Sigmoid colon (tissue), 7 donors: ENCODE measurements around the gene PLOD2. TPM values are rescaled to one million over a fixed set of nuclear protein-coding genes. Genes with fewer than 3 reads are reported as not detected.

Experiments
- DNase-seq: peaks from one replicate; pipeline ENCODE4 v3.0.0-alpha.2; 2019
- H3K27ac ChIP-seq, 4 donors: fragments of 200-600 bp; sonication (generic); one replicate each; pipeline ENCODE4 v1.5.1; 2016 to 2019; ENCODE audit warnings: mild to moderate bottlenecking in 1 of 4
- H3K27me3 ChIP-seq, 3 donors: fragments of 200-600 bp; sonication (generic); one replicate each; pipeline ENCODE4 v1.5.1; 2019; ENCODE audit warnings: mild to moderate bottlenecking in 1 of 3
- H3K36me3 ChIP-seq, 4 donors: fragments of 200-600 bp; sonication (generic); one replicate each; pipeline ENCODE4 v1.5.1; 2016 to 2019
- H3K4me1 ChIP-seq, 4 donors: fragments of 200-600 bp; sonication (generic); one replicate each; pipeline ENCODE4 v1.5.1; 2017 to 2019
- H3K4me3 ChIP-seq, 4 donors: fragments of 200-600 bp; sonication (generic); one replicate each; pipeline ENCODE4 v1.5.1; 2017 to 2019; ENCODE audit warnings: mild to moderate bottlenecking in 2 of 4, moderate library complexity in 1 of 4
- H3K9me3 ChIP-seq, 4 donors: fragments of 200-600 bp in 3 of 4; sonication (generic) in 3 of 4; one replicate each; pipeline versions ENCODE4 v1.5.1 to v1.6.1; 2013 to 2019
- CTCF ChIP-seq, 4 experiments: fragments of 450-650 bp in 3 of 4; fragments of 200-600 bp in 1 of 4; IDR thresholded peaks; one replicate each; pipeline ENCODE4 v1.5.1; 2016 to 2019; ENCODE audit warnings: antibody characterized with exemption in 4 of 4, mild to moderate bottlenecking in 3 of 4, moderate library complexity in 2 of 4
- EP300 ChIP-seq, 4 donors: sonication (generic); formaldehyde crosslinking; IDR thresholded peaks; one replicate each; pipeline ENCODE4 v1.6.1; 2017; ENCODE audit warnings: antibody characterized with exemption in 4 of 4
- POLR2A ChIP-seq, 2 donors: fragments of 450-650 bp; IDR thresholded peaks; one replicate each; pipeline ENCODE4 v1.6.1; 2016; ENCODE audit warnings: antibody characterized with exemption in 2 of 2, mild to moderate bottlenecking in 2 of 2, moderate library complexity in 2 of 2
- POLR2AphosphoS5 ChIP-seq, 4 donors: sonication (generic); formaldehyde crosslinking; IDR thresholded peaks; one replicate each; pipeline ENCODE4 v1.6.1; 2017; ENCODE audit warnings: antibody characterized with exemption in 4 of 4
- WGBS, 2 donors: extraction: QIAGEN DNeasy Blood & Tissue Kit; methylation state at CpG; one replicate each; pipeline ENCODE4 v1.1.7; 2013; 5-methylcytosine and 5-hydroxymethylcytosine counted together
- intact Hi-C: fragments of 100-400 bp; cut with DNase I; formaldehyde crosslinking; loops from one replicate; pipeline ENCODE4 v1.15.1; 2023
- polyA plus RNA-seq, 3 donors: library from polyadenylated mRNA; stranded (reverse); fragments of 200-250 nt; gene quantifications; one replicate each; pipeline ENCODE4 v1.2.3, GENCODE V29; 2013
- total RNA-seq, 4 donors: library from RNA; depleted of rRNA; stranded (reverse); fragments of >200 nt; gene quantifications; one replicate each; pipeline ENCODE4 v1.1.0, GENCODE V29; 2016
- donor health status: healthy with polysubstance abuse.
- donor health status: Bipolar disorder and iron deficiency.
- donor health status: healthy.

Gene PLOD2
- total and polyA plus RNA-seq, 7 donors, result 13.6 to 79.9 (median 63.3) TPM

- 79 to 84% methylated on average over 2 of the region's 2 CpGs for WGBS, 2 donors
- no peaks in the 10 kb centered on the region for H3K27me3 ChIP-seq
- H3K27ac ChIP-seq, result no peak overlapping the region
- no peaks in the 10 kb centered on the region for H3K36me3 ChIP-seq
- TF ChIP-seq CTCF (IDR thresholded peaks at IDR 0.05), result no peak
- no peak for TF ChIP-seq POLR2AphosphoS5 (IDR thresholded peaks at IDR 0.05)
- TF ChIP-seq EP300 (IDR thresholded peaks at IDR 0.05), result no peak
- no peak for TF ChIP-seq POLR2A (IDR thresholded peaks at IDR 0.05)
- H3K9me3 ChIP-seq, result no peaks in the 10 kb centered on the region
- peaks cover 0 to 21% (median 5%) of the 10 kb centered on the region in 4 donors for H3K4me1 ChIP-seq
- no peak for DNase-seq
- no peak overlapping the region for H3K4me3 ChIP-seq
- intact Hi-C loops, result no loop called here
Observed at GRCh38 chr3:146058241-146058640, 102.7 kb downstream of the PLOD2 start.

- no peaks in the 10 kb centered on the region for H3K4me1 ChIP-seq
- TF ChIP-seq POLR2A (IDR thresholded peaks at IDR 0.05) (no peak), POLR2AphosphoS5 (IDR thresholded peaks at IDR 0.05) (no peak), CTCF (IDR thresholded peaks at IDR 0.05) (no peak), EP300 (IDR thresholded peaks at IDR 0.05) (no peak)
- H3K36me3 ChIP-seq, result no peaks in the 10 kb centered on the region
- no peak for DNase-seq
- no peaks in the 10 kb centered on the region for H3K9me3 ChIP-seq
- H3K27ac ChIP-seq, result no peak overlapping the region
- H3K4me3 ChIP-seq, result no peak overlapping the region
- no peaks in the 10 kb centered on the region for H3K27me3 ChIP-seq
- intact Hi-C loops, result no loop called here
- WGBS, 2 donors, result 88 to 94% methylated on average over 6 of the region's 6 CpGs
Observed at GRCh38 chr3:146052791-146053310, 108.1 kb downstream of the PLOD2 start.

GRCh38 chr3:146052056-146052790 is 108.8 kb downstream of the PLOD2 start:
- Histone ChIP-seq H3K36me3 (no peaks in the 10 kb centered on the region), H3K27ac (no peak overlapping the region), H3K4me3 (no peak overlapping the region), H3K27me3 (no peaks in the 10 kb centered on the region), H3K4me1 (no peaks in the 10 kb centered on the region), H3K9me3 (no peaks in the 10 kb centered on the region)
- DNase-seq, result no peak
- TF ChIP-seq POLR2AphosphoS5 (IDR thresholded peaks at IDR 0.05) (no peak), CTCF (IDR thresholded peaks at IDR 0.05) (no peak), EP300 (IDR thresholded peaks at IDR 0.05) (no peak), POLR2A (IDR thresholded peaks at IDR 0.05) (no peak)
- intact Hi-C loops, result no loop called here
- WGBS, 2 donors, result 78 to 83% methylated on average over 2 of the region's 2 CpGs

GRCh38 chr3:146050691-146051090 is 110.3 kb downstream of the PLOD2 start:
- TF ChIP-seq CTCF (IDR thresholded peaks at IDR 0.05) (no peak), EP300 (IDR thresholded peaks at IDR 0.05) (no peak), POLR2A (IDR thresholded peaks at IDR 0.05) (no peak), POLR2AphosphoS5 (IDR thresholded peaks at IDR 0.05) (no peak)

More at GRCh38 chr3:146050691-146051090, 110.3 kb downstream of the PLOD2 start:
- Histone ChIP-seq H3K27me3 (no peaks in the 10 kb centered on the region), H3K4me3 (no peak overlapping the region), H3K27ac (no peak overlapping the region), H3K9me3 (no peaks in the 10 kb centered on the region), H3K36me3 (no peaks in the 10 kb centered on the region), H3K4me1 (no peaks in the 10 kb centered on the region)
- 50 to 55% methylated on average over 5 of the region's 5 CpGs for WGBS, 2 donors
- intact Hi-C loops, result no loop called here
- no peak for DNase-seq
